ENCODE measurements around the gene LAIR1. TPM values are rescaled to one million over a fixed set of nuclear protein-coding genes. Genes with fewer than 3 reads are reported as not detected.
"Not testable (repeated sequence)": the region's sequence is repeated elsewhere in the genome, so short reads cannot be mapped to it uniquely, and the experiment has no call there.

The LAIR1 gene
- polyA plus RNA-seq, 3 donors, result 3.3 to 5.9 (median 5.3) TPM

DNA sequence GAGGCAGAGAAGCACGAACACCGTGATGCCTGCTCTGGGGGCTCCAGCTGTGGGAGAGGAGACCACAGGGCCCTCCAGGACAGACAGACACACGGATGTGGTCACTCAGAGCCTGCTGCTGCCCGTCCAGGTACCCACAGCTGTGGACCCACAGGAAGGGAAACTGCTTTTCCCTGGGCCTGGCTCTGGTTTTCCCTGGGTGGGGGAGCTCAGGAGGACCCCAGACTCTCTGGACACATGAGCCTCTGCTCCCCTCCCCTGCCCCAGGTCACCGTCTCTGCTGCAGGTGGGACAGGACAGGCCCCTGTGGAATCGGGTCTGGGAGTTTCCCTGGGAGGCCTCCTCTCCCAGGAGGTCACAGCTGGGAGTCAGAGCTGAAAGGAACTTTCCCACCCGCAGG is 33.1 kb downstream of the LAIR1 start:
- no peak for DNase-seq (ENCODE audit: extremely low read depth in 1 of 11, low read depth in 9 of 11, low spot score in 4 of 11)

GRCh38 chr19:54329476-54330165 is 35.1 kb downstream of the LAIR1 start:
- DNase-seq (ENCODE audit: extremely low read depth in 1 of 11, low read depth in 9 of 11, low spot score in 4 of 11), result no peak

GRCh38 chr19:54328781-54329180 is 36.0 kb downstream of the LAIR1 start:
- DNase-seq (ENCODE audit: extremely low read depth in 1 of 11, low read depth in 9 of 11, low spot score in 4 of 11), result not testable (repeated sequence)

- DNase-seq (ENCODE audit: extremely low read depth in 1 of 11, low read depth in 9 of 11, low spot score in 4 of 11), result no peak
Observed at GRCh38 chr19:54325631-54326030, 39.1 kb downstream of the LAIR1 start.

- DNase-seq (ENCODE audit: extremely low read depth in 1 of 11, low read depth in 9 of 11, low spot score in 4 of 11), result peak; percentile 8 to 38 (median 20)
Observed at GRCh38 chr19:54325194-54325621, 39.5 kb downstream of the LAIR1 start.

GRCh38 chr19:54324071-54324470 is 40.7 kb downstream of the LAIR1 start:
- no peak for DNase-seq (ENCODE audit: extremely low read depth in 1 of 11, low read depth in 9 of 11, low spot score in 4 of 11)

GRCh38 chr19:54322934-54323333 is 41.8 kb downstream of the LAIR1 start:
- not testable (repeated sequence) for DNase-seq (ENCODE audit: extremely low read depth in 1 of 11, low read depth in 9 of 11, low spot score in 4 of 11)

DNA sequence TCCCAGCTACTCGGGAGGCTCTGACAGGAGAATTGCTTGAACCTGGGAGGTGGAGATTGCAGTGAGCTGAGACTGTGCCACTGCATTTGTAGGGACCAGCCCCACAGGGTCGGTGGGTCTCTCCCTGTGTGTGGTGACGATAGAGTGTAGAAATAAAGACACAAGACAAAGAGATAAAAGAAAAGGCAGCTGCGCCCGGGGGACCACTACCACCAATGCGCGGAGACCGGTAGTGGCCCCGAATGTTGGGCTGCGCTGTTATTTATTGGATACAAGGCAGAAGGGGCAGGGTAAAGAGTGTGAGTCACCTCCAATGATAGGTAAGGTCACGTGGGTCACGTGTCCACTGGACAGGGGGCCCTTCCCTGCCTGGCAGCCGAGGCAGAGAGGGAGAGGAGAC is 42.4 kb downstream of the LAIR1 start:
- not testable (repeated sequence) for DNase-seq (ENCODE audit: extremely low read depth in 1 of 11, low read depth in 9 of 11, low spot score in 4 of 11)

- DNase-seq (ENCODE audit: extremely low read depth in 1 of 11, low read depth in 9 of 11, low spot score in 4 of 11), result peak in 1 of 11 donors; percentile 8
Observed at GRCh38 chr19:54319892-54320670, 44.6 kb downstream of the LAIR1 start.

DNA sequence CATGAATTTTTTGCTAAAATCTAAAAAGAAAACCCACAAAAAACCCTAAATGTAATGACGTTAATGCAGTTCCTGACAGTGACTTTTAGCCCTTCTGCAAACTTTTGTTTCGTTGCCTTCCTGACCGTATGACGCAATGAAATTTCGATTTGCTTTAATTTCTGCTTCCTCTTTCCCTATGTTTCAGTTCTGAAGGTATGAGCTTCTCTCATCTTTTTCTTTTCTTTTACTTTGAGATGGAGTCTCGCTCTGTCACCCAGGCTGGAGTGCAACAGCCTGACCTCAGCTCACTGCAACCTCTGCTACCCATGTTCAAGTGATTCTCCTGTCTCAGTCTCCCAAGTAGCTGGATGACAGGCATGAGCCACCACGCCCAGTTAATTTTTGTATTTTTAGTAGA is 45.7 kb downstream of the LAIR1 start:
- DNase-seq (ENCODE audit: extremely low read depth in 1 of 11, low read depth in 9 of 11, low spot score in 4 of 11), result no peak

GRCh38 chr19:54317965-54318240 is 46.8 kb downstream of the LAIR1 start:
- no peak for DNase-seq (ENCODE audit: extremely low read depth in 1 of 11, low read depth in 9 of 11, low spot score in 4 of 11)

GRCh38 chr19:54317108-54317964 is 47.4 kb downstream of the LAIR1 start:
- DNase-seq (ENCODE audit: extremely low read depth in 1 of 11, low read depth in 9 of 11, low spot score in 4 of 11), result no peak

GRCh38 chr19:54316746-54317107 is 48.0 kb downstream of the LAIR1 start:
- no peak for DNase-seq (ENCODE audit: extremely low read depth in 1 of 11, low read depth in 9 of 11, low spot score in 4 of 11)

DNA sequence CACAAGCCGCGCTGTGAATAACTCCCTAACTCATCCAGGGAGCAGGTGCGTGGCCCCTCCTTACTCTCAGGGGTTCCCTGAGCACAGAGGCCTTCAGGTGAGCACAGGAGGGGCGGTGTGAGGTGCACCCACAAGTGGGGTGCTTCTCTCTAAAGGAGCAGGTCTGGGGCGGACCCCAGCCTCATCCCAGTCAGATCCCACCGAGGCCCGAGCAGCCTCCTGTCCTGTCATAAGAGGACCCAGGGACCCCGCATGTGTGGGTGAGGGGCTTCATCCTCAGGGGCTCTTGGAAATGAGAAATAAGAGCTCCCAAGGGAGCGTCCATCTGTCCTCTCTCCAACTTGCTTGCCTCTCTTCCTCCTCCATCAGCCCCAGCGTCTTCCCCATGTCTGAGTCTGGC is 48.8 kb downstream of the LAIR1 start:
- DNase-seq (ENCODE audit: extremely low read depth in 1 of 11, low read depth in 9 of 11, low spot score in 4 of 11), result no peak

GRCh38 chr19:54312436-54313377 is 52.0 kb downstream of the LAIR1 start, which contains the start of gene LILRA5:
Gene LILRA5, minus strand, starts transcription at chr19:54313166. Its CDS starts 147 bp downstream, at chr19:54313019.
- DNase-seq (ENCODE audit: extremely low read depth in 1 of 11, low read depth in 9 of 11, low spot score in 4 of 11), result no peak

GRCh38 chr19:54312011-54312410 is 52.7 kb downstream of the LAIR1 start:
- DNase-seq (ENCODE audit: extremely low read depth in 1 of 11, low read depth in 9 of 11, low spot score in 4 of 11), result no peak

GRCh38 chr19:54311486-54311885 is 53.2 kb downstream of the LAIR1 start:
- no peak for DNase-seq (ENCODE audit: extremely low read depth in 1 of 11, low read depth in 9 of 11, low spot score in 4 of 11)

GRCh38 chr19:54310543-54310942 is 54.2 kb downstream of the LAIR1 start:
- no peak for DNase-seq (ENCODE audit: extremely low read depth in 1 of 11, low read depth in 9 of 11, low spot score in 4 of 11)

DNA sequence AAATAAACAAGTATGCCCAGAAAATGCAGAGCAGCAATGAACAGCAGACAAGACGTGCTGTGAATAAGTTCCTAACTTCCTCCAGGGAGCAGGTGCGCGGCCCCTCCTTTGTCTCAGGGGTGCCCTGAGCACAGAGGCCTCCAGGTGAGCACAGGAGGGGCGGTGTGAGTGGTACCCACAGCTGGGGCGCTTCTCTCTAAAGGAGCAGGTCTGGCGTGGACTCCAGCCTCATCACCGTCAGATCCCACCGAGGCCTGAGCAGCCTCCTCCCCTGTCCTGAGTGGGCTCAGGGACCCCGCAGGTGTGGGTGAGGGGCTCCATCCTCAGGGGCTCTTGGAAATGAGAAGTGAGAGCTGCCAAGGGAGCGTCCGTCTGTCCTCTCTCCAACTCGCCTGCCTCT is 54.9 kb downstream of the LAIR1 start:
- no peak for DNase-seq (ENCODE audit: extremely low read depth in 1 of 11, low read depth in 9 of 11, low spot score in 4 of 11)
